GM23338 (cell line): ENCODE data around the gene BMAL1. TPM values are rescaled to one million over a fixed set of nuclear protein-coding genes. Genes with fewer than 3 reads are reported as not detected.

Experiments
- ATAC-seq: fragments of 200-7000 bp; cut with Tn5 transposase; 3 replicates; pipeline ENCODE4 v1.9.1; 2020
- DNase-seq: peaks from one replicate; pipeline ENCODE4 v3.0.0-alpha.2; 2015; ENCODE audit warnings: low spot score
- H2AFZ ChIP-seq: fragments of 200-600 bp; sonication (generic); 2 replicates; pipeline ENCODE4 v1.8.0; 2016; ENCODE audit warnings: antibody characterized with exemption, mild to moderate bottlenecking, moderate library complexity
- H3F3A ChIP-seq: fragments of 200-600 bp; sonication (generic); replicated peaks from 2 replicates; pipeline ENCODE4 v1.8.0; 2017; ENCODE audit warnings: antibody characterized with exemption, mixed run types, low read depth
- H3K27ac ChIP-seq: fragments of 200-600 bp; sonication (generic); 2 replicates; pipeline ENCODE4 v1.6.1; 2016; ENCODE audit warnings: low read depth
- H3K27me3 ChIP-seq: fragments of 200-600 bp; sonication (generic); 2 replicates; pipeline ENCODE4 v1.8.0; 2016; ENCODE audit warnings: mild to moderate bottlenecking, mixed run types, moderate library complexity; ENCODE audit not compliant: insufficient read depth
- H3K36me3 ChIP-seq: fragments of 200-600 bp; sonication (generic); 2 replicates; pipeline ENCODE4 v1.8.0; 2016; ENCODE audit warnings: mild to moderate bottlenecking; ENCODE audit not compliant: insufficient read depth
- H3K4me1 ChIP-seq: fragments of 200-600 bp; sonication (generic); 2 replicates; pipeline ENCODE4 v1.8.0; 2016; ENCODE audit warnings: mild to moderate bottlenecking, moderate library complexity; ENCODE audit not compliant: insufficient read depth
- H3K4me2 ChIP-seq: fragments of 200-600 bp; sonication (generic); 2 replicates; pipeline ENCODE4 v1.7.1; 2017; ENCODE audit warnings: mixed run types
- H3K4me3 ChIP-seq: fragments of 200-600 bp; sonication (generic); 2 replicates; pipeline ENCODE4 v1.6.1; 2016; ENCODE audit warnings: mixed run types
- H3K79me2 ChIP-seq: fragments of 200-600 bp; sonication (generic); replicated peaks from 2 replicates; pipeline ENCODE4 v1.8.0; 2017; ENCODE audit warnings: mild to moderate bottlenecking; ENCODE audit not compliant: insufficient read depth
- H3K9me2 ChIP-seq: fragments of 200-600 bp; sonication (generic); 2 replicates; pipeline ENCODE4 v1.8.0; 2017; ENCODE audit not compliant: insufficient read depth
- H4K20me1 ChIP-seq: fragments of 200-600 bp; sonication (generic); replicated peaks from 2 replicates; pipeline ENCODE4 v1.8.0; 2017; ENCODE audit warnings: mild to moderate bottlenecking; ENCODE audit not compliant: insufficient read depth
- H3K27ac Mint-ChIP-seq: 2 replicates; pipeline ENCODE4 v1.8.0; 2020; ENCODE audit warnings: inconsistent platforms, mild to moderate bottlenecking, moderate library complexity, mixed read lengths
- H3K27me3 Mint-ChIP-seq: 3 replicates; pipeline ENCODE4 v1.8.0; 2022; ENCODE audit warnings: low read depth, mild to moderate bottlenecking, moderate library complexity, mixed read lengths, inconsistent platforms; ENCODE audit not compliant: insufficient read depth, poor library complexity
- H3K36me3 Mint-ChIP-seq: 3 replicates; pipeline ENCODE4 v1.8.0; 2021; ENCODE audit warnings: low read depth, mild to moderate bottlenecking, inconsistent platforms, moderate library complexity, mixed read lengths
- H3K4me1 Mint-ChIP-seq: 3 replicates; pipeline ENCODE4 v1.8.0; 2020; ENCODE audit warnings: mild to moderate bottlenecking, inconsistent platforms, mixed read lengths
- H3K4me3 Mint-ChIP-seq: 3 replicates; pipeline ENCODE4 v1.8.0; 2021; ENCODE audit warnings: moderate library complexity, mild to moderate bottlenecking, inconsistent platforms, mixed read lengths
- H3K9me3 Mint-ChIP-seq: 3 replicates; pipeline ENCODE4 v1.8.0; 2020; ENCODE audit warnings: moderate library complexity, mild to moderate bottlenecking, inconsistent platforms, mixed read lengths
- CREB1 ChIP-seq: fragments of 250-450 bp; sonication (Bioruptor Pico); IDR thresholded peaks from 2 replicates; pipeline ENCODE4 v1.5.0; 2020; ENCODE audit warnings: low read depth, mild to moderate bottlenecking, moderate library complexity
- JUNB ChIP-seq: IDR thresholded peaks from one replicate; pipeline ENCODE4 v1.6.1; 2016; ENCODE audit warnings: antibody characterized with exemption; ENCODE audit not compliant: unreplicated experiment
- POLR2AphosphoS5 ChIP-seq: IDR thresholded peaks from 2 replicates; pipeline ENCODE4 v1.6.1; 2016; ENCODE audit warnings: antibody characterized with exemption, low read depth
- ZNF114 ChIP-seq: fragments of 250-450 bp; sonication (Bioruptor Pico); IDR thresholded peaks from 2 replicates; pipeline ENCODE4 v1.5.0; 2020; ENCODE audit warnings: mild to moderate bottlenecking, moderate library complexity
- polyA plus RNA-seq: library from polyadenylated mRNA; unstranded; fragments of >200 nt; fragmentation: Nextera tagmentation; extraction: Ambion mirVana; gene quantifications from 2 replicates; pipeline ENCODE4 v1.2.1, GENCODE V29; 2016
- total RNA-seq: library from RNA; depleted of rRNA; stranded (reverse); fragments of >200 nt; shearing (Covaris generic); gene quantifications from 2 replicates; pipeline ENCODE4 v1.2.3, GENCODE V29; 2014
- TF ChIP-seq, protein P1 (sequence below): fragments of 250-450 bp; sonication (Bioruptor Pico); IDR thresholded peaks from 2 replicates; pipeline ENCODE4 v1.5.0; 2020; ENCODE audit warnings: mild to moderate bottlenecking, moderate library complexity
- TF ChIP-seq, protein P2 (sequence below): IDR thresholded peaks from 2 replicates; pipeline ENCODE4 v1.6.1; 2016; ENCODE audit warnings: antibody characterized with exemption
- TF ChIP-seq, protein P3 (sequence below), 2 experiments: fragments of 200-600 bp in 1 of 2; sonication (generic) in 1 of 2; conservative IDR thresholded peaks; 2 replicates each; pipeline versions ENCODE4 v1.5.1 to v1.6.1; 2016 to 2017; ENCODE audit warnings: antibody characterized with exemption in 2 of 2, low read depth in 2 of 2, mild to moderate bottlenecking in 2 of 2, moderate library complexity in 1 of 2

The BMAL1 gene
- total and polyA plus RNA-seq, 2 experiments from 2014 or later: 5.1 to 7.2 TPM

DNA sequence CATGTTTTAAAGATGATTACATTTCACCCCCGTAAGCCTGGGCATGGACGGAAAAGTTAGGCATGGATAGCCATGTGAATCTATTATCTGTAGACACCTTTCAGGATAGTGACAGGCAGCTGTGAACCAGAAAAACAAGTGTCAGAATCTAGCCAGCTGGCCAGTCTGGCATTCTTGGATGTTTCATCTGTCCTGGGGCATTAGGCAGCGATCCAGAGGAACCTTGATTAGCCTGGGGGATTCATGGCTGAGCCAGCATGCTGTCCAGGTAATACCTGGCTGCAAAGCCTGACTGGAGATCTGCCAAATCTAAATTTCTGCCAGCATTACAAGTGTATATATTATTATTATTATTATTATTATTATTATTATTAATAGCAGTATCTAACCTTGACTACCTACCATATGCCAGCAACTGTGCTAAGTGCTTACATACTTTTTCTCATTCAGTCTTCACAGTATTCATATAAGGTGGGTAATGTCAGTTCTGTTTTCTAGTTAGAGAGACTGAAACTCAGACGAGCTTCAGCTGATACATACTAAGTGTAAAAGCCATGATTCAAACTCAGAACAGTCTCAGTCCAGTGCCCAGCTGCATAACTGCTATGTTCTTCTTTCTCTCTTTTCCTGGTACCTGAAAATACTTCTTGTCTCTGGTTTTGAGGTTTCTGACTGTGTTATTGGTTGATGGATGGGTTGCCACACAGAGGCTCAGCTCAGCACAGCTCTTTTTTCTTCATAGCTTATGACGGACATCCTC is 12.8 kb downstream of the BMAL1 start (continued):
- TF ChIP-seq, protein P1, sequence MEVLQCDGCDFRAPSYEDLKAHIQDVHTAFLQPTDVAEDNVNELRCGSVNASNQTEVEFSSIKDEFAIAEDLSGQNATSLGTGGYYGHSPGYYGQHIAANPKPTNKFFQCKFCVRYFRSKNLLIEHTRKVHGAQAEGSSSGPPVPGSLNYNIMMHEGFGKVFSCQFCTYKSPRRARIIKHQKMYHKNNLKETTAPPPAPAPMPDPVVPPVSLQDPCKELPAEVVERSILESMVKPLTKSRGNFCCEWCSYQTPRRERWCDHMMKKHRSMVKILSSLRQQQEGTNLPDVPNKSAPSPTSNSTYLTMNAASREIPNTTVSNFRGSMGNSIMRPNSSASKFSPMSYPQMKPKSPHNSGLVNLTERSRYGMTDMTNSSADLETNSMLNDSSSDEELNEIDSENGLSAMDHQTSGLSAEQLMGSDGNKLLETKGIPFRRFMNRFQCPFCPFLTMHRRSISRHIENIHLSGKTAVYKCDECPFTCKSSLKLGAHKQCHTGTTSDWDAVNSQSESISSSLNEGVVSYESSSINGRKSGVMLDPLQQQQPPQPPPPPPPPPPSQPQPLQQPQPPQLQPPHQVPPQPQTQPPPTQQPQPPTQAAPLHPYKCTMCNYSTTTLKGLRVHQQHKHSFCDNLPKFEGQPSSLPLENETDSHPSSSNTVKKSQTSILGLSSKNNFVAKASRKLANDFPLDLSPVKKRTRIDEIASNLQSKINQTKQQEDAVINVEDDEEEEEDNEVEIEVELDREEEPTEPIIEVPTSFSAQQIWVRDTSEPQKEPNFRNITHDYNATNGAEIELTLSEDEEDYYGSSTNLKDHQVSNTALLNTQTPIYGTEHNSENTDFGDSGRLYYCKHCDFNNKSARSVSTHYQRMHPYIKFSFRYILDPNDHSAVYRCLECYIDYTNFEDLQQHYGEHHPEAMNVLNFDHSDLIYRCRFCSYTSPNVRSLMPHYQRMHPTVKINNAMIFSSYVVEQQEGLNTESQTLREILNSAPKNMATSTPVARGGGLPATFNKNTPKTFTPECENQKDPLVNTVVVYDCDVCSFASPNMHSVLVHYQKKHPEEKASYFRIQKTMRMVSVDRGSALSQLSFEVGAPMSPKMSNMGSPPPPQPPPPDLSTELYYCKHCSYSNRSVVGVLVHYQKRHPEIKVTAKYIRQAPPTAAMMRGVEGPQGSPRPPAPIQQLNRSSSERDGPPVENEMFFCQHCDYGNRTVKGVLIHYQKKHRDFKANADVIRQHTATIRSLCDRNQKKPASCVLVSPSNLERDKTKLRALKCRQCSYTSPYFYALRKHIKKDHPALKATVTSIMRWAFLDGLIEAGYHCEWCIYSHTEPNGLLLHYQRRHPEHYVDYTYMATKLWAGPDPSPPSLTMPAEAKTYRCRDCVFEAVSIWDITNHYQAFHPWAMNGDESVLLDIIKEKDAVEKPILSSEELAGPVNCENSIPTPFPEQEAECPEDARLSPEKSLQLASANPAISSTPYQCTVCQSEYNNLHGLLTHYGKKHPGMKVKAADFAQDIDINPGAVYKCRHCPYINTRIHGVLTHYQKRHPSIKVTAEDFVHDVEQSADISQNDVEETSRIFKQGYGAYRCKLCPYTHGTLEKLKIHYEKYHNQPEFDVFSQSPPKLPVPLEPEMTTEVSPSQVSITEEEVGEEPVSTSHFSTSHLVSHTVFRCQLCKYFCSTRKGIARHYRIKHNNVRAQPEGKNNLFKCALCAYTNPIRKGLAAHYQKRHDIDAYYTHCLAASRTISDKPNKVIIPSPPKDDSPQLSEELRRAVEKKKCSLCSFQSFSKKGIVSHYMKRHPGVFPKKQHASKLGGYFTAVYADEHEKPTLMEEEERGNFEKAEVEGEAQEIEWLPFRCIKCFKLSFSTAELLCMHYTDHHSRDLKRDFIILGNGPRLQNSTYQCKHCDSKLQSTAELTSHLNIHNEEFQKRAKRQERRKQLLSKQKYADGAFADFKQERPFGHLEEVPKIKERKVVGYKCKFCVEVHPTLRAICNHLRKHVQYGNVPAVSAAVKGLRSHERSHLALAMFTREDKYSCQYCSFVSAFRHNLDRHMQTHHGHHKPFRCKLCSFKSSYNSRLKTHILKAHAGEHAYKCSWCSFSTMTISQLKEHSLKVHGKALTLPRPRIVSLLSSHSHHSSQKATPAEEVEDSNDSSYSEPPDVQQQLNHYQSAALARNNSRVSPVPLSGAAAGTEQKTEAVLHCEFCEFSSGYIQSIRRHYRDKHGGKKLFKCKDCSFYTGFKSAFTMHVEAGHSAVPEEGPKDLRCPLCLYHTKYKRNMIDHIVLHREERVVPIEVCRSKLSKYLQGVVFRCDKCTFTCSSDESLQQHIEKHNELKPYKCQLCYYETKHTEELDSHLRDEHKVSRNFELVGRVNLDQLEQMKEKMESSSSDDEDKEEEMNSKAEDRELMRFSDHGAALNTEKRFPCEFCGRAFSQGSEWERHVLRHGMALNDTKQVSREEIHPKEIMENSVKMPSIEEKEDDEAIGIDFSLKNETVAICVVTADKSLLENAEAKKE (CRISPR knock-in tag): no peak
- TF ChIP-seq, protein P2, sequence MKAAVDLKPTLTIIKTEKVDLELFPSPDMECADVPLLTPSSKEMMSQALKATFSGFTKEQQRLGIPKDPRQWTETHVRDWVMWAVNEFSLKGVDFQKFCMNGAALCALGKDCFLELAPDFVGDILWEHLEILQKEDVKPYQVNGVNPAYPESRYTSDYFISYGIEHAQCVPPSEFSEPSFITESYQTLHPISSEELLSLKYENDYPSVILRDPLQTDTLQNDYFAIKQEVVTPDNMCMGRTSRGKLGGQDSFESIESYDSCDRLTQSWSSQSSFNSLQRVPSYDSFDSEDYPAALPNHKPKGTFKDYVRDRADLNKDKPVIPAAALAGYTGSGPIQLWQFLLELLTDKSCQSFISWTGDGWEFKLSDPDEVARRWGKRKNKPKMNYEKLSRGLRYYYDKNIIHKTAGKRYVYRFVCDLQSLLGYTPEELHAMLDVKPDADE: no peak
- TF ChIP-seq JUNB: no peak
- no peak for TF ChIP-seq ZNF114 (CRISPR knock-in tag)
- TF ChIP-seq CREB1: no peak
- no peak for TF ChIP-seq POLR2AphosphoS5

DNA sequence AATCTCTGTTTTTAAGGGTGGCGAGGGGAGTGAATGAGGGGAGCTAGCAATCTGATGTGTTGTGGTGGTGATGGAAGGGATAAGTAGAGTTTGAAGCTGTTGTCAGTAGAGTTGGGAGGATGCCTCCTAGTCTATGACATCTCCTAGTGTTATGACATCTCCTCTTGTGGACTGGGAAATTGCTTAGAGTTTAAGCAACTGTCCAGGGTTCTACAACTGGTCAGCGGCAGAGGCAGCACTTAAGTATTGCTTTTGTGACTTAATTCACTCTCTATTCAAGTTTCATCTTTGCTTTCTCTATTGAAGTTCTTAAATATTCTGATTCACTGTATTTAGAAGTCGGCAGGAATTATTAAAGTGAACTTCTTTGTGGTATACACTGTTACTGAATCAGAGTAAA is 13.8 kb downstream of the BMAL1 start:
- no peak for ATAC-seq
- Mint-ChIP-seq H3K27ac (no peak overlapping the region), H3K36me3 (no peaks in the 10 kb centered on the region), H3K9me3 (no peaks in the 10 kb centered on the region), H3K4me1 (peaks cover 5% of the 10 kb centered on the region; the same call in 2 of the 3 replicates), H3K27me3 (no peaks in the 10 kb centered on the region), H3K4me3 (no peak overlapping the region)
- H3F3A ChIP-seq: no peaks in the 10 kb centered on the region
- no peaks in the 10 kb centered on the region for H3K36me3 ChIP-seq
- DNase-seq: no peak
- H3K27me3 ChIP-seq: no peaks in the 10 kb centered on the region
- no peak overlapping the region for H3K4me2 ChIP-seq
- no peaks in the 10 kb centered on the region for H4K20me1 ChIP-seq
- H2AFZ ChIP-seq: no peak overlapping the region
- H3K4me1 ChIP-seq: no peaks in the 10 kb centered on the region
- H3K9me2 ChIP-seq: no peaks in the 10 kb centered on the region
- H3K27ac ChIP-seq: no peak overlapping the region
- H3K4me3 ChIP-seq: no peak overlapping the region
- H3K79me2 ChIP-seq: 0 out of 2 replicates have a peak, but pooled peaks cover 7% of the 10 kb centered on the region
- TF ChIP-seq, protein P3, sequence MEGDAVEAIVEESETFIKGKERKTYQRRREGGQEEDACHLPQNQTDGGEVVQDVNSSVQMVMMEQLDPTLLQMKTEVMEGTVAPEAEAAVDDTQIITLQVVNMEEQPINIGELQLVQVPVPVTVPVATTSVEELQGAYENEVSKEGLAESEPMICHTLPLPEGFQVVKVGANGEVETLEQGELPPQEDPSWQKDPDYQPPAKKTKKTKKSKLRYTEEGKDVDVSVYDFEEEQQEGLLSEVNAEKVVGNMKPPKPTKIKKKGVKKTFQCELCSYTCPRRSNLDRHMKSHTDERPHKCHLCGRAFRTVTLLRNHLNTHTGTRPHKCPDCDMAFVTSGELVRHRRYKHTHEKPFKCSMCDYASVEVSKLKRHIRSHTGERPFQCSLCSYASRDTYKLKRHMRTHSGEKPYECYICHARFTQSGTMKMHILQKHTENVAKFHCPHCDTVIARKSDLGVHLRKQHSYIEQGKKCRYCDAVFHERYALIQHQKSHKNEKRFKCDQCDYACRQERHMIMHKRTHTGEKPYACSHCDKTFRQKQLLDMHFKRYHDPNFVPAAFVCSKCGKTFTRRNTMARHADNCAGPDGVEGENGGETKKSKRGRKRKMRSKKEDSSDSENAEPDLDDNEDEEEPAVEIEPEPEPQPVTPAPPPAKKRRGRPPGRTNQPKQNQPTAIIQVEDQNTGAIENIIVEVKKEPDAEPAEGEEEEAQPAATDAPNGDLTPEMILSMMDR (conservative IDR thresholded peaks at IDR 0.05; ENCODE audit: low read depth in 2 of 2): no peak
- TF ChIP-seq JUNB (no peak), CREB1 (no peak), POLR2AphosphoS5 (no peak)
